ENCODE data around the gene KBTBD12. TPM values are rescaled to one million over a fixed set of nuclear protein-coding genes. Genes with fewer than 3 reads are reported as not detected.

KBTBD12 gene, protein sequence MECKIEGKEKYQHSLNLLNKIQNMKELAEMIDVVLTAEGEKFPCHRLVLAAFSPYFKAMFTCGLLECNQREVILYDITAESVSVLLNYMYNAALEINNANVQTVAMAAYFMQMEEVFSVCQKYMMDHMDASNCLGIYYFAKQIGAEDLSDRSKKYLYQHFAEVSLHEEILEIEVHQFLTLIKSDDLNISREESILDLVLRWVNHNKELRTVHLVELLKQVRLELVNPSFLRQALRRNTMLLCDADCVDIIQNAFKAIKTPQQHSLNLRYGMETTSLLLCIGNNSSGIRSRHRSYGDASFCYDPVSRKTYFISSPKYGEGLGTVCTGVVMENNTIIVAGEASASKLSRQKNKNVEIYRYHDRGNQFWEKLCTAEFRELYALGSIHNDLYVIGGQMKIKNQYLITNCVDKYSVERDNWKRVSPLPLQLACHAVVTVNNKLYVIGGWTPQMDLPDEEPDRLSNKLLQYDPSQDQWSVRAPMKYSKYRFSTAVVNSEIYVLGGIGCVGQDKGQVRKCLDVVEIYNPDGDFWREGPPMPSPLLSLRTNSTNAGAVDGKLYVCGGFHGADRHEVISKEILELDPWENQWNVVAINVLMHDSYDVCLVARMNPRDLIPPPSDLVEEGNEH
- polyA plus RNA-seq (2012; rRNA removed) = not detected in 2 replicates
- polyA plus RNA-seq (2012; cell fraction: cytosol; rRNA removed) = not detected in 2 replicates
- polyA plus RNA-seq (2012; cell fraction: nucleus; rRNA removed) = not detected in 2 replicates

- Histone ChIP-seq H2AFZ (ENCODE audit: low read depth) (no peak within 1 kb of the TSS), H3K9me2 (no peaks in the 10 kb centered on the region), H4K20me1 (ENCODE audit: insufficient read depth) (no peaks in the 10 kb centered on the region), H3K9ac (no peak within 1 kb of the TSS), H3K27ac (ENCODE audit: low read depth in 2 of 2, low read length in 1 of 2) (no peak within 1 kb of the TSS), H3K4me3 (ENCODE audit: low read depth in 2 of 2, low read length in 1 of 2) (no peak within 1 kb of the TSS), H3K4me2 (no peak within 1 kb of the TSS), H3K27me3 (ENCODE audit: insufficient read depth) (0 out of 2 replicates have a peak, but pooled peaks cover 5% of the 10 kb centered on the region), H3F3A (replicated peaks; ENCODE audit: insufficient read depth) (no peaks in the 10 kb centered on the region), H3K36me3 (replicated peaks in 1 of 2; ENCODE audit: control insufficient read depth in 1 of 2, insufficient read depth in 2 of 2, low read length in 1 of 2) (no peaks in the 10 kb centered on the region), H3K79me2 (ENCODE audit: insufficient read depth) (no peaks in the 10 kb centered on the region), H3K4me1 (ENCODE audit: control insufficient read depth in 1 of 2, insufficient read depth in 2 of 2, low read depth in 1 of 2, low read length in 1 of 2) (no peaks in the 10 kb centered on the region; a peak in 1 of 4 replicates), H3K9me3 (no peaks in the 10 kb centered on the region)
- POLR2A ChIA-PET = no interaction called here
- WGBS (ENCODE audit: low lambda C conversion rate) = 90% methylated on average over 42 of the region's 69 CpGs
- CTCF ChIA-PET = interaction anchor here (1.0 to 1.5 kb wide), 2 partner anchors 13 to 66 kb away, joined by 3 read pairs; no protein-coding TSS in a partner anchor
- TF ChIP-seq REST (IDR thresholded peaks at IDR 0.05; ENCODE audit: low read depth, low read length) = no peak
- TF ChIP-seq TEAD4 (IDR thresholded peaks at IDR 0.05; ENCODE audit: borderline replicate concordance, insufficient read depth) = no peak
- no peak for TF ChIP-seq RXRA (IDR thresholded peaks at IDR 0.05; ENCODE audit: borderline replicate concordance, low read depth)
- no peak for TF ChIP-seq RCOR1 (IDR thresholded peaks at IDR 0.05; ENCODE audit: low read length)
- TF ChIP-seq, protein P1, sequence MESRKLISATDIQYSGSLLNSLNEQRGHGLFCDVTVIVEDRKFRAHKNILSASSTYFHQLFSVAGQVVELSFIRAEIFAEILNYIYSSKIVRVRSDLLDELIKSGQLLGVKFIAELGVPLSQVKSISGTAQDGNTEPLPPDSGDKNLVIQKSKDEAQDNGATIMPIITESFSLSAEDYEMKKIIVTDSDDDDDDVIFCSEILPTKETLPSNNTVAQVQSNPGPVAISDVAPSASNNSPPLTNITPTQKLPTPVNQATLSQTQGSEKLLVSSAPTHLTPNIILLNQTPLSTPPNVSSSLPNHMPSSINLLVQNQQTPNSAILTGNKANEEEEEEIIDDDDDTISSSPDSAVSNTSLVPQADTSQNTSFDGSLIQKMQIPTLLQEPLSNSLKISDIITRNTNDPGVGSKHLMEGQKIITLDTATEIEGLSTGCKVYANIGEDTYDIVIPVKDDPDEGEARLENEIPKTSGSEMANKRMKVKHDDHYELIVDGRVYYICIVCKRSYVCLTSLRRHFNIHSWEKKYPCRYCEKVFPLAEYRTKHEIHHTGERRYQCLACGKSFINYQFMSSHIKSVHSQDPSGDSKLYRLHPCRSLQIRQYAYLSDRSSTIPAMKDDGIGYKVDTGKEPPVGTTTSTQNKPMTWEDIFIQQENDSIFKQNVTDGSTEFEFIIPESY (IDR thresholded peaks at IDR 0.05; ENCODE audit: borderline replicate concordance, low read depth) = no peak
- no peak for TF ChIP-seq TCF12 (IDR thresholded peaks at IDR 0.05)
- no peak for TF ChIP-seq GABPA (IDR thresholded peaks at IDR 0.05; ENCODE audit: low read depth)
- TF ChIP-seq, protein P2, sequence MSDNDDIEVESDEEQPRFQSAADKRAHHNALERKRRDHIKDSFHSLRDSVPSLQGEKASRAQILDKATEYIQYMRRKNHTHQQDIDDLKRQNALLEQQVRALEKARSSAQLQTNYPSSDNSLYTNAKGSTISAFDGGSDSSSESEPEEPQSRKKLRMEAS (IDR thresholded peaks at IDR 0.05; ENCODE audit: low read depth) = no peak
- no peak for TF ChIP-seq RFX5 (IDR thresholded peaks at IDR 0.05; ENCODE audit: low read length)
- no peak for TF ChIP-seq JUND (IDR thresholded peaks at IDR 0.05)
- TF ChIP-seq RAD21 (IDR thresholded peaks at IDR 0.05; ENCODE audit: low read length) = no peak
- no peak for TF ChIP-seq SMC3 (IDR thresholded peaks at IDR 0.05; ENCODE audit: low read depth, low read length)
- TF ChIP-seq GATA2 (CRISPR knock-in tag; IDR thresholded peaks at IDR 0.05) = no peak
- no peak for TF ChIP-seq IRF3 (IDR thresholded peaks at IDR 0.05; ENCODE audit: low read depth, low read length)
- TF ChIP-seq TAF1 (IDR thresholded peaks at IDR 0.05; ENCODE audit: borderline replicate concordance, low read depth, low read length) = no peak
- no peak for TF ChIP-seq ELF1 (IDR thresholded peaks at IDR 0.05)
- no peak for TF ChIP-seq EP300 (IDR thresholded peaks at IDR 0.05; ENCODE audit: borderline replicate concordance in 1 of 2, low read depth in 1 of 2, low read length in 1 of 2)
- no peak for TF ChIP-seq FOXJ3 (CRISPR knock-in tag; IDR thresholded peaks at IDR 0.05)
- TF ChIP-seq, protein P3, sequence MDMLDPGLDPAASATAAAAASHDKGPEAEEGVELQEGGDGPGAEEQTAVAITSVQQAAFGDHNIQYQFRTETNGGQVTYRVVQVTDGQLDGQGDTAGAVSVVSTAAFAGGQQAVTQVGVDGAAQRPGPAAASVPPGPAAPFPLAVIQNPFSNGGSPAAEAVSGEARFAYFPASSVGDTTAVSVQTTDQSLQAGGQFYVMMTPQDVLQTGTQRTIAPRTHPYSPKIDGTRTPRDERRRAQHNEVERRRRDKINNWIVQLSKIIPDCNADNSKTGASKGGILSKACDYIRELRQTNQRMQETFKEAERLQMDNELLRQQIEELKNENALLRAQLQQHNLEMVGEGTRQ (IDR thresholded peaks at IDR 0.05; ENCODE audit: borderline replicate concordance, low read depth, low read length) = no peak
- DNase-seq = no peak
Observed at GRCh38 chr3:127915115-127915936, at the start of gene KBTBD12. TSS of gene KBTBD12 (plus strand) at chr3:127915232. CDS start at chr3:127923062, 7,830 bp downstream.
